GM21447 (cell line): ENCODE results near the gene ZGLP1.

Source experiments
- ATAC-seq: cut with Tn5 transposase; IDR thresholded peaks from one replicate; pipeline ENCODE4 v1.9.1; 2021; ENCODE audit not compliant: unreplicated experiment

ZGLP1 gene

GRCh38 chr19:10328558-10329429 lies 19.2 kb upstream of the ZGLP1 start:
- no peak for ATAC-seq

- no peak for ATAC-seq
Observed at GRCh38 chr19:10327793-10328192, 18.2 kb upstream of the ZGLP1 start.

- no peak for ATAC-seq
Observed at GRCh38 chr19:10325732-10326131, 16.1 kb upstream of the ZGLP1 start.

GRCh38 chr19:10321874-10322835 lies 12.5 kb upstream of the ZGLP1 start:
- no peak for ATAC-seq

- no peak for ATAC-seq
Observed at GRCh38 chr19:10321417-10321797, 11.8 kb upstream of the ZGLP1 start.

- ATAC-seq, result no peak
Observed at GRCh38 chr19:10320602-10321416, 11.2 kb upstream of the ZGLP1 start.

- ATAC-seq, result no peak
Observed at GRCh38 chr19:10318807-10319682, 9.4 kb upstream of the ZGLP1 start.

- no peak for ATAC-seq
Observed at GRCh38 chr19:10317857-10318462, 8.3 kb upstream of the ZGLP1 start.

- no peak for ATAC-seq
Observed at GRCh38 chr19:10317045-10317856, 7.6 kb upstream of the ZGLP1 start.

GRCh38 chr19:10316229-10317044 lies 6.8 kb upstream of the ZGLP1 start:
- no peak for ATAC-seq

- ATAC-seq, result no peak
Observed at GRCh38 chr19:10315335-10316214, 6.0 kb upstream of the ZGLP1 start, which contains the start of gene FDX2. FDX2 (minus strand) TSS chr19:10316015; CDS start chr19:10315996, 19 bp downstream.

- no peak for ATAC-seq
Observed at GRCh38 chr19:10306327-10306726, 3.3 kb downstream of the ZGLP1 start.

GRCh38 chr19:10305139-10305806 lies 4.3 kb downstream of the ZGLP1 start:
- no peak for ATAC-seq

- ATAC-seq, result no peak
Observed at GRCh38 chr19:10299545-10300458, 9.8 kb downstream of the ZGLP1 start.
